Heart left ventricle (tissue), 13 donors: ENCODE data around the gene FOXN3.

ENCODE experiments used
- POLR2A ChIP-seq, 2 donors: fragments of 450-650 bp; IDR thresholded peaks; one replicate each; pipeline ENCODE4 v1.6.1; 2017; ENCODE audit warnings: antibody characterized with exemption in 2 of 2, mild to moderate bottlenecking in 2 of 2, moderate library complexity in 2 of 2
- TF ChIP-seq, protein P1 (sequence below), 12 donors: fragments of 200-600 bp; sonication (generic) in 4 of 12; IDR thresholded peaks; one replicate each; pipeline versions ENCODE4 v1.5.0 to v1.8.0; 2018 to 2022; ENCODE audit warnings: antibody characterized with exemption in 12 of 12, mild to moderate bottlenecking in 5 of 12
- donor health status: ischemic (EF 13 %, LVEDD 7.1; RV severe dilation, severe dysfunction).
- donor health status: DM: no; HTN: yes; CAD: no.
- donor health status: DM: no; HTN: no; CAD: no.
- donor health status: ischemic (EF 25% LVEDD 6.9; RV normal size, moderate dysfunction).
- donor health status: ischemic (EF 25% LVEDD 5.7; RV mildly dilated, moderate dysfunction).
- donor health status: ischemic (EF 35%, LVEDD 5.7; RV mildly dilated, moderate dysfunction).
- donor health status: nonischemic (EF 11% LVEDD 7.7; RV severe dilation, severe dysfunction).
- donor health status: DM: yes; HTN: yes; CAD: no.
- donor health status: PGD.
- donor health status: ischemic (EF 29% LVEDD 5.4; RV normal size, mild dysfunction).
- donor health status: nonischemic (EF 23%, LVEDD 6.1; RV moderate dilation, normal function).

DNA sequence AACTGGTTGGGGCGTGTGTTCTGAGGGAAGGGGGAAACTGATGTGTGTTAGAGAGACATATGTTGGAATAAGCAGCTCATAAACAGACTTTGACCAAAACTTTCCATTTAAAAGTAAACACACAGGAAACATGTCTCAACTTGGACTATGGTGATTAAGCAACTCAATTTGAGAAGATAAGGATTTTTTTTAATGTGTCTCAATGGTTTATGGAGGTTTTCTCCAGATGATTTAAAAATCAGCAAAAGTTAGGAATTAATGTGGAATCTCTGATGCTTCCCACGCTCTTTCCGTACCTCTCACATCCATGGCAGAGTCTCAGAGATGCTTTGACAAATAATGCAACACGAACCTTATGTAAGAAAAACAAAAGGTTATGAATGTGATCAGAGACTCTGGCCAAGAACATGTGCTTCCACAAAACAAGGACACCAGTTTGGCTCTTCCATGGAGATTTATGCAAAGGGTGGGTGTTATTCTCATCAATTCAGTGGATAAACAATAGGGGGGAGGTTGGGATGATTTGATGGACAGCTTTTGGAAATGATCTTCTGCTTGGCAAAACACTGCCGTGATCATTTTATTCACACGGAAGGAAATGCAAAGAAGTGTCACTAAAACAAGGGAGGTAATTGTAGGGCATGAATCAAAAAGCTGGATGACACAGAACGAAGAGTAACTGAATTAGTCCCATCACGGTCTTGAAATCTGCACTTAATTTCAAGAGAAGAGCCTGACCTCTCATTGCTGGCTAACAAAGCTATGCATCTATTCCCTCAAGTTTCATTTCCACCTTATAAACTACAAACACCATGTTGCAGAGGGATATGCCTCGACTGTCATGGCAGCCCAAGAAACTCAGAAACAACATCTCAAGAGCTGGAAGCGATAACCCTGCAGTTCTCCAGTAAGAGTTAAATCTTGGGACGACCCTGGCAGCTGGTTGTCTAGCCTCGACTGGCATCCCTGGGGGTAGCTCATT is 76.5 kb downstream of the FOXN3 start:
- no peak for TF ChIP-seq POLR2A (IDR thresholded peaks at IDR 0.05)
- TF ChIP-seq, protein P1, sequence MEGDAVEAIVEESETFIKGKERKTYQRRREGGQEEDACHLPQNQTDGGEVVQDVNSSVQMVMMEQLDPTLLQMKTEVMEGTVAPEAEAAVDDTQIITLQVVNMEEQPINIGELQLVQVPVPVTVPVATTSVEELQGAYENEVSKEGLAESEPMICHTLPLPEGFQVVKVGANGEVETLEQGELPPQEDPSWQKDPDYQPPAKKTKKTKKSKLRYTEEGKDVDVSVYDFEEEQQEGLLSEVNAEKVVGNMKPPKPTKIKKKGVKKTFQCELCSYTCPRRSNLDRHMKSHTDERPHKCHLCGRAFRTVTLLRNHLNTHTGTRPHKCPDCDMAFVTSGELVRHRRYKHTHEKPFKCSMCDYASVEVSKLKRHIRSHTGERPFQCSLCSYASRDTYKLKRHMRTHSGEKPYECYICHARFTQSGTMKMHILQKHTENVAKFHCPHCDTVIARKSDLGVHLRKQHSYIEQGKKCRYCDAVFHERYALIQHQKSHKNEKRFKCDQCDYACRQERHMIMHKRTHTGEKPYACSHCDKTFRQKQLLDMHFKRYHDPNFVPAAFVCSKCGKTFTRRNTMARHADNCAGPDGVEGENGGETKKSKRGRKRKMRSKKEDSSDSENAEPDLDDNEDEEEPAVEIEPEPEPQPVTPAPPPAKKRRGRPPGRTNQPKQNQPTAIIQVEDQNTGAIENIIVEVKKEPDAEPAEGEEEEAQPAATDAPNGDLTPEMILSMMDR (IDR thresholded peaks at IDR 0.05): no peak
